Activated T-helper 9 cell treated with anti-CD3 and anti-CD28 coated beads, Interleukin-2, amount 50 U/mL, for 16 hours (primary cell): Measurements from ENCODE around the gene TRIM41.
"Not testable (repeated sequence)": the region's sequence is repeated elsewhere in the genome, so short reads cannot be mapped to it uniquely, and the experiment has no call there.

Experiments used
- DNase-seq: peaks from one replicate; pipeline ENCODE4 v3.0.0-alpha.2; 2020; ENCODE audit warnings: low read depth

The TRIM41 gene

DNA sequence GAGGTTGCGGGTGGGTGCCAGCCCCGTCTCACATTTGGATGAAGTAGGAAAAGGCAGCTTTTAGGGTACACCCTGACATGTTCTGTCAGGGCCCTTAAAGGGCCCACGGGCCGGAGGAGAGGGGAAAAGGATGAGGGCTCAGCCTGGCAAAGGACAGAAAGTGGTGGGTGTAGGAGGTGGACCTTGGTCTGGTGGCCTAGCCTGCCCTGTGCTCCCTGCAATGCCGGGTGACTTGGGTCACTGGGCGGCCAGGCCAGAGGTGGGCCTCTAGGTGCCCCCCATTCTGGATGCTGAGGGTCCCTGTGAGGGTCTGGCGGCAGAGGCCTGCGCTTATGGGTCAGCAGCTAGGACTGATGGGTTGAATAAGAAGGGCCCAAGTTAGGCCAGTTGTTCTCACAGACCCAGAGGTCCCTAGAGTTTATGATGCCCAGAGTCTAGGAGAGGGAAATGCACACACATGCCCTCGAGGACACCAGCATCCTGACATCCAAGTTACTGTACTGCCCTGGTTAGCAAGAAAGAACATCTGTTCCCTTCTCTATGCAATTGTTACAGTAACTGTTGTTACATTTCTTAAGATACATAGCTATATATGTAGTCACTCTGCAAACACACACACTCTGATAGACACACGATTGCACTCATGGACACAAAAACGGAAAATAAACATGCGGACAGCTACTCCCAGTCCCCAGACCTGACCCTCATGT is 30.6 kb upstream of the TRIM41 start:
- no peak for DNase-seq

- DNase-seq: no peak
Observed at GRCh38 chr5:181193656-181194055, 29.4 kb upstream of the TRIM41 start.

DNA sequence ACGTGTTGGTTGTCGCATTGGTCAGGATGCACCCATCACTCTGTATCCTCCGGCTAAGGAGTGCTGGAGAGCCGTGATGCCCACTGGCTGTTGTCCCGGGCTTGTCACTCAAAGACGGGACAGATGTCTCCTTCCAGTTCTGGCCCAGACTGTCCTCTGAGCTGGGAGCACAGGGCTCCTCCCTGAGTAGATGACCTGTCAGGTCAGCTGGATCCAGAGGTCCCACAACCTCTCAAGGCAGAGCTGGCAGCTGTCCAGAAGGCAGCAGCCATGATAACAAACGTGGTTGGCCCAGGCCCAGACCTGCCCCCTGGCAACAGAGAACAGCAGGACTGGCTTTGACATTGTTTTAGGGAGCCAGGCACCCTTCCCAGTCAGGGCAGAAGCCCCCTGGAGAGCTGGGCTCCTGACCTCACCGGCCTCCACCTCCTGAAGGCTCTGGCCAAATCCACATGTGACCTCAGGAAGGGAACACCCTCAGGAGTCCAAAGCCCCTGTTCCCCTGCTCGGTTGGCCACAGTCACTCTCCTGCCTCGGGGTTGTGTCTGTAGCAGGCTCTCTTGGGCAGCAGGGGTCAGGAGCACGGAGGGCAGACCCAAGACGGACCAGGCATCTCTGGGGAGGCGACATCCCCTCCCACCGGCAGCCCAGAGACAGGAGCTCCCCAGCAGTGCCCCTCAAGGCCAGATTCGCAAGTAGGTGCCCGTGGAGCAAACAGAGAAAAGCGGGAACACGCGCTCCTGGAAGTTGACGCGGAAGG is 28.4 kb upstream of the TRIM41 start:
- no peak for DNase-seq

GRCh38 chr5:181195249-181195761 is 27.8 kb upstream of the TRIM41 start:
- no peak for DNase-seq

- DNase-seq: no peak
Observed at GRCh38 chr5:181197326-181197951, 25.6 kb upstream of the TRIM41 start.

- no peak for DNase-seq
Observed at GRCh38 chr5:181198106-181198685, 24.9 kb upstream of the TRIM41 start.

GRCh38 chr5:181198905-181199519 is 24.1 kb upstream of the TRIM41 start:
- no peak for DNase-seq

GRCh38 chr5:181199881-181200638 is 23.0 kb upstream of the TRIM41 start:
- no peak for DNase-seq

DNA sequence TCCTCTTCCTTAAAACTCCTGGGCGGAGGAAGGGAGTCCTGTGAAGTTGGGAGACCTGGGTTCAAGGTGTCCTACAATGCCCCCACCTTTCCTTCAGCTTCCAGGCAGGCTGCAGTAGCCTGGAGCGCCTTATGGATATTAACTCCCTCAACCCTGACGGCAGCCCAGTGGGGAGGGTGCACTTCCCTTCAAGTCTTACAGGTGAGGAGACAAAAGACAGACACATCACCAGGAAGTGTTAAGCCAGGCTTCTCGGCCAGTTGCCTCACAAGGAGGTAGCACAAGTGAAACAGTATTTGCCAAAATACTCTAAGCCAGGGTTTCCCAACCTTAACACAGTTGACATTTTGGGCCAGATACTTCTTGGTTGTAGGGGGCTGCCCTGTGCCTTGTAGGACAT is 22.3 kb upstream of the TRIM41 start:
- DNase-seq: no peak

- no peak for DNase-seq
Observed at GRCh38 chr5:181203093-181203711, 19.9 kb upstream of the TRIM41 start.

- DNase-seq: no peak
Observed at GRCh38 chr5:181203777-181204112, 19.3 kb upstream of the TRIM41 start.

GRCh38 chr5:181204113-181204825 is 18.8 kb upstream of the TRIM41 start:
- no peak for DNase-seq

- DNase-seq: no peak
Observed at GRCh38 chr5:181204826-181205760, 18.0 kb upstream of the TRIM41 start, which contains the start of gene TRIM7. TSS of gene TRIM7 (minus strand) at chr5:181205196. CDS start at chr5:181205110, 86 bp downstream.

DNA sequence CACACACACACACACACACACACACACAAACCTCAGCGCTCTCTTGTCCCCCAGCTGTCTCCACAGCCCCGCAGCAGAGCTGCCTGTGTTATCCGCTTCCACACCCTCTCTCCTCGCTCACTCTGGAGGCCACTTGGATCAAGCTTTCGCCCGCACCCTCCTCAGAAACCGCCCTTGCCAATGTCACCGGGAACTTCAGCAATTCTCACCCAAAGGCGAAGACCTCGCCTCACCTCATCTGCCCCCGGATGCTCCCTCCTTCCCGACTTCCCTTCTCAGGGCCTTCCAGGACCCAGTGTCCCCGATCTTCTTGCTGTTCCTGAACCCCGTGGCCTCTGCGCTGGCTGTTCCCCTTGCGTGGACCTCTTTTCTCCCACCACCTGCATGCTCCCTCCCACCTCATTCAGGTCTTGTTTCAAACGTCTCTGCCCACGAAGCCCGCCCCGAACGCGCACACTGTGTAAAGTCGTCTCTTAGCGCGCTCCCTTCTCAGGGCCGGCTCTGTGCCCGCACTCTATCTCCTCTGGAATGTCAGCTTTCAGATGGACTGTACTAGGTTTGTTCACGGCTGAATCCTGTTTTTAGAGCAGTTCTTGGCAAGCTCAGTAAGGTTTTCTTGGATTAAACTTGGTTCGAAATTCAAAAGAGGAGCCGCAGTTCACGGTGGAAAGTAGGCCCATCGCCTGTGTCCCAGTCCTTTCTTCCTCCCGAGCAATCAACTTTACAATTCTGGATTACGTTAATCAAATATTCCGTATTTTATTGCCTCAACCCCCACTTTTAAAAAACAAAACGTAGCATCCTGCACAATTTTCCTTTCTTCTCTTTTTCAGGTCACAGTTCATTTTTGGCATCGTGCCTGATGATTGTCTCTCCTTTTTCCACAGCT is 17.1 kb upstream of the TRIM41 start:
- DNase-seq: no peak

DNA sequence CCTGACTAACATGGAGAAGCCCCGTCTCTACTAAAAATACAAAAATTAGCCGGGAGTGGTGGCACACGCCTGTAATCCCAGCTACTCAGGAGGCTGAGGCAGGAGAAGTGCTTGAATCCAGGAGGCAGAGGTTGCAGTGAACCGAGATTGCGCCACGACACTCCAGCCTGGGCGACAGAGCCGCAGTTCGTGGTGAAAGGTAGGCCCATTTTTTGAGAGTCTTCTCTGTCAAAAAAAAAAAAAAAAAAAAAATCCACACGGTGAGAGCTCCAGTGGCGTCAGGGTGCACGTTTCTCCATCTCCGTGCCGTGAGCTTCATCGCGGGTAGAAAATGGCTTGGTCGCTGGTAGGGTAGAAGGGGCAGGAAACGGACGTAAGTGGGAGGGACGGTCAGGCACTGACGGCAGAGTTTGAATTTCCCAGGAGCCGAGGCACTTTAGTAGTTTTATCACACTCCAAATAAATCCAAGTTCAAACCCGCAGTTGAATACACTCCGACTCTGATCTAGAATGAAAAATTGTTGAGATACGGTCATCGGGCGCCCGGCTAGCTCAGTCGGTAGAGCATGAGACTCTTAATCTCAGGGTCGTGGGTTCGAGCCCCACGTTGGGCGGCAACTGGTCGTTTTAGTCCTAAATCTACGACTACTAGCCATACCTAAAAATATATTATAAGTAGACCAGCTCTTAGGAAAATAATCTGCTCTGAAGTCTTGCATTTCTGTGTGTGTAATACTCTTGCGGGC is 15.7 kb upstream of the TRIM41 start:
- peak; percentile 69 for DNase-seq

DNA sequence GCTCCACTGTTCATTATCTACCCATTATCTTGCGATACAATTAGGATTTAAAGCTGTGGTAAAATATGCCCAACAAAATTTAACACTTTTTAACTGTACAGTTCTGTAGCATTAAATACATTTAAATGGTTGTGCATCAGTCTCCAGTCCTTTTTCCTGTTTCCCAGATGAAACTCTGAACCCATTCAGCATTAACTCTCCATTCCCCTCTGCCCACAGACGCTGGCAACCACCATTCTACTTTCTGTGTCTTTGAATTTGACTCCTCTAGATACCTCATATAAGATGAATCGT is 15.2 kb upstream of the TRIM41 start:
- DNase-seq: no peak

DNA sequence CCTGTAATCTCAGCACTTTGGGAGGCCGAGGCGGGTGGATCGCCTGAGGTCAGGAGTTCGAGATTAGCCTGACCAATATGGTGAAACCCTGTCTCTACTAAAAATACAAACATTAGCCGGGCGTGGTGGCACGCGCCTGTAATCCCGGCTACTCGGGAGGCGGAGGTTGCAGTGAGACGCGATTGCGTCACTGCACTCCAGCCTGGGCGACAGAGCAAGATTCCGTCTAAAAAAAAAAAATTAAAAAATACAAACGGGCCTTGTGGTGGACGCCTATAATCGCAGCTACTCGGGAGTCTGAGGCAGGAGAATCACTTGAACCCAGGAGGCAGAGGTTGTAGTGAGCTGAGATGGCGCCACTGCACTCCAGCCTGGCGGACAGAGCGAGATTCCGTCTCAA is 14.1 kb upstream of the TRIM41 start:
- DNase-seq: not testable (repeated sequence)

GRCh38 chr5:181210148-181210547 is 12.9 kb upstream of the TRIM41 start:
- DNase-seq: not testable (repeated sequence)
